ENCODE data around the gene BRPF1.

DNA sequence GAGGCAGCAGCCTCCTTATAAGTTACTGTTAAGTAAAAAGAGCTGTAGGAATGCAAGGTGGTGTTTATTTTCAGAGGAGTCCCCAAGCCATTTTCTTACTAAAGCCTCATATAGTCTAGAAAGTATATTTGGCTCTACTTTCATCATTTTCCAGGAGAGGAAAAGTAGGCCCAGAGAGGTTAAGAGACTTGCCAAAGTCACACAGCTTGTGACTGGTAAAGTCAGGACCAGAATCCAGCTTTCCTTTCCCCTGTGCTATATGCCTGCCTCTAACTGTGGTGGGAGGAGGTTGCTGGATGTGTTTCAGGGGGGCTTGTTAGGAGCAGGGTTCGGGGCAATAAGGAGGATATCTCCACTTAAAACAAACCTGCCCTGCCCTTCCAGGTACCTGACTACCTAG, 11.0 kb downstream of the BRPF1 start:
- TF ChIP-seq, protein P1, sequence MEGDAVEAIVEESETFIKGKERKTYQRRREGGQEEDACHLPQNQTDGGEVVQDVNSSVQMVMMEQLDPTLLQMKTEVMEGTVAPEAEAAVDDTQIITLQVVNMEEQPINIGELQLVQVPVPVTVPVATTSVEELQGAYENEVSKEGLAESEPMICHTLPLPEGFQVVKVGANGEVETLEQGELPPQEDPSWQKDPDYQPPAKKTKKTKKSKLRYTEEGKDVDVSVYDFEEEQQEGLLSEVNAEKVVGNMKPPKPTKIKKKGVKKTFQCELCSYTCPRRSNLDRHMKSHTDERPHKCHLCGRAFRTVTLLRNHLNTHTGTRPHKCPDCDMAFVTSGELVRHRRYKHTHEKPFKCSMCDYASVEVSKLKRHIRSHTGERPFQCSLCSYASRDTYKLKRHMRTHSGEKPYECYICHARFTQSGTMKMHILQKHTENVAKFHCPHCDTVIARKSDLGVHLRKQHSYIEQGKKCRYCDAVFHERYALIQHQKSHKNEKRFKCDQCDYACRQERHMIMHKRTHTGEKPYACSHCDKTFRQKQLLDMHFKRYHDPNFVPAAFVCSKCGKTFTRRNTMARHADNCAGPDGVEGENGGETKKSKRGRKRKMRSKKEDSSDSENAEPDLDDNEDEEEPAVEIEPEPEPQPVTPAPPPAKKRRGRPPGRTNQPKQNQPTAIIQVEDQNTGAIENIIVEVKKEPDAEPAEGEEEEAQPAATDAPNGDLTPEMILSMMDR (IDR thresholded peaks at IDR 0.05; ENCODE audit: low read length): no peak
- TF ChIP-seq EZH2phosphoT487 (IDR thresholded peaks at IDR 0.05; ENCODE audit: low read length): no peak
- no peak for TF ChIP-seq EZH2 (optimal IDR thresholded peaks at IDR 0.05; ENCODE audit: low read depth, low read length)
